ENCODE measurements around the gene ABCG8. TPM values are rescaled to one million over a fixed set of nuclear protein-coding genes. Genes with fewer than 3 reads are reported as not detected.

Gene ABCG8
- total RNA-seq, 1 donor from 2014 or later = not detected

DNA sequence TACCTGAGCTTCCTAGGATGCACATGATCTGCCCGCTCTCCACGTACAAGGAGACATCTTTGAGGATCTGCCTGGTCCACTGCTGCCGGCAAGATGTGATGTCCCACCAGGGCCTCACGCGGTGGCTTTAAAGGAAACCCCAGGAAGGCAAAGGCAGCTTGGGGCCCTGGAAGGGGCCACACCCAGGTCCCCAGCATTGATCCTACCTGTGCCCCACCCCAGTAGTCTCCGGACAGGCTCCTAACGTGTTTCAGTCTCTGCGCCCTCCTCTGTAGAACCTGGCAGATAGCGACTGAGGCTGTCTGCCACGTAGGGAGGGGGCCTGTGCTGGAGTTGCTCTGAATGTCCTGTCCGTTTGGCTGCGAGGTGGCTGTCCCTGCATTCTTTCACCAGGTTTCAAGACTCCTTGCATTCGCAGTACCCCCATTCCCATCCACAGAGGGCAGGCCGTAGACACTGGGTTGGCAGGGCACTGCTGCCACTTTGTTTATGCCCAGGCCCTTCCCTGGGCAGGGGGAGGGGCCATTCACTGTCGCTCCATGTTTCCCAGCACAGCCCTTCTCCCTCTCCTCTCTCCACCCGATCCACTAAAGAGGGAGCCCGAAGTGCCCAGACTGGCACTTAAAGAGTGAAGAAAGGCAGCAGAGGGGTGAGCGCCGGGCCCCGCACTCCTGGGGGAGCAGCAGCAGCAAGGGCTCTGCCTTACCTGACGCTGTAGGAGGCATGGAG is 776 bp upstream of the ABCG8 start:
- no peak overlapping the region for H3K4me3 Mint-ChIP-seq
- TF ChIP-seq, protein P1, sequence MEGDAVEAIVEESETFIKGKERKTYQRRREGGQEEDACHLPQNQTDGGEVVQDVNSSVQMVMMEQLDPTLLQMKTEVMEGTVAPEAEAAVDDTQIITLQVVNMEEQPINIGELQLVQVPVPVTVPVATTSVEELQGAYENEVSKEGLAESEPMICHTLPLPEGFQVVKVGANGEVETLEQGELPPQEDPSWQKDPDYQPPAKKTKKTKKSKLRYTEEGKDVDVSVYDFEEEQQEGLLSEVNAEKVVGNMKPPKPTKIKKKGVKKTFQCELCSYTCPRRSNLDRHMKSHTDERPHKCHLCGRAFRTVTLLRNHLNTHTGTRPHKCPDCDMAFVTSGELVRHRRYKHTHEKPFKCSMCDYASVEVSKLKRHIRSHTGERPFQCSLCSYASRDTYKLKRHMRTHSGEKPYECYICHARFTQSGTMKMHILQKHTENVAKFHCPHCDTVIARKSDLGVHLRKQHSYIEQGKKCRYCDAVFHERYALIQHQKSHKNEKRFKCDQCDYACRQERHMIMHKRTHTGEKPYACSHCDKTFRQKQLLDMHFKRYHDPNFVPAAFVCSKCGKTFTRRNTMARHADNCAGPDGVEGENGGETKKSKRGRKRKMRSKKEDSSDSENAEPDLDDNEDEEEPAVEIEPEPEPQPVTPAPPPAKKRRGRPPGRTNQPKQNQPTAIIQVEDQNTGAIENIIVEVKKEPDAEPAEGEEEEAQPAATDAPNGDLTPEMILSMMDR (IDR thresholded peaks at IDR 0.05; ENCODE audit: unreplicated experiment) = no peak
- no peak for DNase-seq (ENCODE audit: low spot score in 2 of 2, unreplicated experiment in 2 of 2)

DNA sequence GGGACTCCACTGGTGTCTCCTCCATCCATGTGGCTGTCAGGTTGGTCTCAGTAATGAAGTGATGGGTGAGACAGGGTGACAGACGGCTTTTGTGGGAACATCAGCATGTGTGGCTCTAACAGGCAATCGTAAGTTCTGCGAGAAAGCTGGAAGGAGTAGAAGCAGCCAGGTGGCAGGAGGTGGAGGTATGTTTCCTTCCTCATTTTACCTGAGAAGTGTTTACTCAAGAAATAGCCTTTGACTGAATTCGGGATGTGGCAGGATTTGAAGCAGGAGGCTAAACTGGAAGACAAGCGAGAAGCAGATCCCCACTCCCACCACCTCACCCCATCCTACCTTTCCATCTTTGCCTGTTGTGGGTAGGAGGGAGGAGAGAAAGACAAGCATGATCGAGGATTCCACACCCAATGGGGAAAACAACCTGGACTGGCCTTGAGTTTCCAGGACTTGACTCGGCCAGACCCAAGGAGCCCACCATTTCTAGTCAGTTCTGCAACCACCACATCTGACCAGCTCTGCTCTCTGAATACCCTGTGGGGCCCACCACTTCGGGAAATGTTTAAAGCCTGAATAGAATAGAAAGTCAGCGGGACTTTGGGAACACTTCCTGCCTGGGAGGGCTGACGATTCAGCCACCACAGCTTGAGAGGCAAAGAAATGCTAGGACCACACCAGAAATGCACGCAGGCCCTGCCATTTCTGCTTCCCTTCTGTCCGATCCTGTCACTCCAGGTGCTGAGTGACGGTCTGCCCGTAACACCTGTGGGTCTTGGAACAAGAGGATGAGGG is 1.2 kb downstream of the ABCG8 start:
- H3K27me3 Mint-ChIP-seq (ENCODE audit: low read depth) = peaks cover 2% of the 10 kb centered on the region
- H3K4me3 Mint-ChIP-seq = no peak overlapping the region
- no peaks in the 10 kb centered on the region for H3K9me3 Mint-ChIP-seq
- no peaks in the 10 kb centered on the region for H3K36me3 Mint-ChIP-seq
- H3K4me1 Mint-ChIP-seq = no peaks in the 10 kb centered on the region
- DNase-seq (ENCODE audit: low spot score in 2 of 2, unreplicated experiment in 2 of 2) = no peak
- H3K27ac Mint-ChIP-seq = no peak overlapping the region
- TF ChIP-seq, protein P1 (IDR thresholded peaks at IDR 0.05; ENCODE audit: unreplicated experiment) = no peak

More for the DNA sequence above, 776 bp upstream of the ABCG8 start:
- no peaks in the 10 kb centered on the region for H3K36me3 Mint-ChIP-seq
- no peak overlapping the region for H3K27ac Mint-ChIP-seq
- H3K4me1 Mint-ChIP-seq = no peaks in the 10 kb centered on the region
- H3K27me3 Mint-ChIP-seq (ENCODE audit: low read depth) = no peaks in the 10 kb centered on the region
- no peaks in the 10 kb centered on the region for H3K9me3 Mint-ChIP-seq

DNA sequence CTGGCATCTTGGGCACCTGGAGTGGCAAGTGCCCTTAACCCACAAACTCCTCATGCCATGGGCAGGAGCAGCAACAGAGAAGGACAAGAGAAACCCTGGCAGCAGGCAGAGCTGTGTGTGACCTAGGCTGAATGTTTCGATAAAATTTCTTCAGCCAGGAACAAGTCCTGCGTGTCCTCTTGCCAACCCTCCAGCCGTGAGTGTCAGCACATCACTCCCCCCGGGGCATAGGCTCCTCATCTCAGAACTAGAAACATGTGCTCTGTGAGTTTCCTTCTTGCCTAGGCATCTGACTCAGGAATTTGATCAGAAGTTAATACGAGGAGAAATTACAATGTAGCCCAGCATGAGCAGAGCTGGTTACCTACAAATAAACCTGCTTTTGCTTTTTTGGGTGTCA is 2.2 kb downstream of the ABCG8 start:
- Mint-ChIP-seq H3K36me3 (no peaks in the 10 kb centered on the region), H3K9me3 (no peaks in the 10 kb centered on the region), H3K4me1 (no peaks in the 10 kb centered on the region), H3K27me3 (ENCODE audit: low read depth) (peaks cover 2% of the 10 kb centered on the region), H3K4me3 (no peak overlapping the region), H3K27ac (no peak overlapping the region)
- no peak for DNase-seq (ENCODE audit: low spot score in 2 of 2, unreplicated experiment in 2 of 2)
- TF ChIP-seq, protein P1 (IDR thresholded peaks at IDR 0.05; ENCODE audit: unreplicated experiment) = no peak

DNA sequence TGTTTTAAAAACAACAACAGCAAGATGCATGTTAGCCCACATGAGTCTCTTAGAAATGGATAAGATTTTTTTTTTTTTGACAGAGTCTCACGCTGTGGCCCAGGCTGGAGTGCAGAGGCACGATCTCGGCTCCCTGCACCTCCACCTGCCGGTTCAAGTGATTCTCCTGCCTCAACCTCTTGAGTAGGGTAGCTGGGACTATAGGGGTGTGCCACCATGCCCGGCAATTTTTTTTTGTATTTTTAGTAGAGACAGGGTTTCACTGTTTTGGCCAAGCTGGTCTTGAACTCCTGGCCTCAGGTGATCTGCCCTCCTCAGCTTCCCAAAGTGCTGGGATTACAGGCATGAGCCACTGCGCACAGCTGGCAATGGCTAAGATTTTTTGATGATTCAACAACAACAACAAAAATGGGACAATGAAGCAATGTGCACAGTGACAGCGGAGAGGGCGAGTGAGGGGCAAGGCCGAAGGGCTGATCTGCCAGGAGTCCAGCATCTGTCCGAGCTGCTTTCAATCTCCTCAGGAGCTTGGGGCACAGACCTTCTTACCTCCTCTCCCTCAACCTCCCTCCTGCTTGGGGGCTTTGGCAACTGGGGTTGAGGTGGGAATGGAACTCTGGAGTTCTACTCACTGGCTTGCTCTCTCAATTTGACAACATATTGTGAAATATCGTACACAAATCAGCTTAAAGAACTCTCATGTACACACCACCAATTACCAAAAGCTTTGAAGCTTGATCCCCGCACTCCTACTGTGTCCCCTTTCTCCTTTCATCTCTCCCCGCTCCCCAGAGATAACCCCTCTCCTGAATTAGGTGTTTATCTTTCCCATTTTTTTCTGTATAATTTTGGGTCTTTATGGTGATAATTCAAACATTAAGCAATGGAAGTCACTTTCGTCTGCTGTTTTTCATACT is 3.4 kb downstream of the ABCG8 start:
- no peak overlapping the region for H3K4me3 Mint-ChIP-seq
- TF ChIP-seq, protein P1 (IDR thresholded peaks at IDR 0.05; ENCODE audit: unreplicated experiment) = no peak
- no peak overlapping the region for H3K27ac Mint-ChIP-seq
- peaks cover 8% of the 10 kb centered on the region for H3K27me3 Mint-ChIP-seq (ENCODE audit: low read depth)
- H3K9me3 Mint-ChIP-seq = no peaks in the 10 kb centered on the region
- no peaks in the 10 kb centered on the region for H3K4me1 Mint-ChIP-seq
- DNase-seq (ENCODE audit: low spot score in 2 of 2, unreplicated experiment in 2 of 2) = no peak
- H3K36me3 Mint-ChIP-seq = no peaks in the 10 kb centered on the region

DNA sequence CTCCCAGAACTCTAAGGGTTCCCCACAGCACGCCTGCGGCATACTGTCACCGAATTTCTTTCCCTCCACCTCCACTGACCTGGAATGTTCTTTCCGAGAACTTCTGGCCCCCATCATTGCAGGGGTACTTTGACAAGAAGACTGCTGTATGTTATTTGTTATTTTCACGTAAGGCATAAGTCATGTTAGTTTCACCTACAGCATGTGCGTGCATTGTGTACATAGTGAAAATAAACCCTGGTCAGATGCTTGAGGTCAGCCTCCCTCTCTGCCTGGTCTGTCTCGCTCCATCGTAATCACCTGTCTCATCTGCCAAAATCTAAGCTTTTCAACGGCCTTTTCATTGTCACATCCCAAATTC is 4.1 kb downstream of the ABCG8 start:
- no peak for DNase-seq (ENCODE audit: low spot score in 2 of 2, unreplicated experiment in 2 of 2)
- no peak overlapping the region for H3K4me3 Mint-ChIP-seq
- no peaks in the 10 kb centered on the region for H3K4me1 Mint-ChIP-seq

More for the DNA sequence above, 4.1 kb downstream of the ABCG8 start:
- TF ChIP-seq, protein P1 (IDR thresholded peaks at IDR 0.05; ENCODE audit: unreplicated experiment) = no peak
- no peaks in the 10 kb centered on the region for H3K36me3 Mint-ChIP-seq
- no peak overlapping the region for H3K27ac Mint-ChIP-seq
- H3K9me3 Mint-ChIP-seq = no peaks in the 10 kb centered on the region
- H3K27me3 Mint-ChIP-seq (ENCODE audit: low read depth) = peaks cover 8% of the 10 kb centered on the region

Data from mesothelial cell of epicardium (in vitro differentiated cells).